H1 (cell line): ENCODE measurements around the gene ARHGAP15. TPM values are rescaled to one million over a fixed set of nuclear protein-coding genes. Genes with fewer than 3 reads are reported as not detected.

Experiments
- CTCF ChIA-PET: fragments of 300-600 bp; sonication (Branson Sonifier 250); formaldehyde crosslinking; loops from one replicate; lab custom pipeline; 2021; ENCODE audit not compliant: partially characterized antibody; lab: Charles Lee
- POLR2A ChIA-PET: fragments of 300-600 bp; sonication (Branson Sonifier 250); formaldehyde crosslinking; loops from one replicate; lab custom pipeline; 2021; ENCODE audit warnings: inconsistent platforms; ENCODE audit not compliant: partially characterized antibody; lab: Charles Lee
- DNase-seq, 2 experiments: peaks; one replicate each; pipeline versions ENCODE4 v3.0.0 to v3.0.0-alpha.2; 2010 to 2022; ENCODE audit warnings: low spot score in 2 of 2, low read depth in 1 of 2, mixed read lengths in 1 of 2
- FAIRE-seq: peaks from 2 replicates; lab custom pipeline; 2011; peaks lifted over from hg19 to GRCh38; lab: Jason Lieb, UNC
- H2AFZ ChIP-seq: 2 replicates; pipeline ENCODE4 v1.8.1; 2012; ENCODE audit warnings: low read length, inconsistent platforms
- H2AK5ac ChIP-seq: 2 replicates; pipeline ENCODE4 v1.6.1; 2013; ENCODE audit warnings: low read depth, low read length
- H2BK120ac ChIP-seq: replicated peaks from 2 replicates; pipeline ENCODE3; 2013; ENCODE audit warnings: low read depth, low read length, inconsistent platforms
- H2BK12ac ChIP-seq: 2 replicates; pipeline ENCODE4 v1.6.1; 2013; ENCODE audit warnings: low read depth, low read length
- H2BK15ac ChIP-seq: 2 replicates; pipeline ENCODE4 v1.6.1; 2013; ENCODE audit warnings: low read length
- H2BK20ac ChIP-seq: 2 replicates; pipeline ENCODE4 v1.6.1; 2013; ENCODE audit warnings: low read length
- H2BK5ac ChIP-seq: 2 replicates; pipeline ENCODE4 v1.6.1; 2013; ENCODE audit warnings: low read depth, low read length
- H3K14ac ChIP-seq: 2 replicates; pipeline ENCODE4 v1.6.1; 2013; ENCODE audit warnings: inconsistent platforms; ENCODE audit not compliant: insufficient read length
- H3K18ac ChIP-seq: 2 replicates; pipeline ENCODE4 v1.6.1; 2013; ENCODE audit warnings: low read length; ENCODE audit errors: extremely low read depth
- H3K23ac ChIP-seq: 2 replicates; pipeline ENCODE4 v1.6.1; 2013; ENCODE audit warnings: inconsistent platforms; ENCODE audit not compliant: insufficient read length
- H3K23me2 ChIP-seq: 2 replicates; pipeline ENCODE4 v1.6.1; 2013; ENCODE audit warnings: low read depth, low read length
- H3K27ac ChIP-seq: 2 replicates; pipeline ENCODE4 v1.6.1; 2011; ENCODE audit warnings: low read depth, low read length, inconsistent platforms
- H3K27me3 ChIP-seq, 4 experiments: replicated peaks in 1 of 4; 1 replicate in 1 of 4; 2 replicates in 3 of 4; pipeline versions ENCODE4 v1.6.1 to v1.8.1; 2011 to 2013; ENCODE audit warnings: low read length in 3 of 4, mild to moderate bottlenecking in 3 of 4, inconsistent platforms in 2 of 4, mixed read lengths in 2 of 4, moderate library complexity in 1 of 4; ENCODE audit not compliant: control insufficient read depth in 3 of 4, insufficient read depth in 3 of 4; ENCODE audit errors: extremely low read depth in 1 of 4
- H3K36me3 ChIP-seq, 4 experiments: 2 replicates each; pipeline versions ENCODE4 v1.6.1 to v1.8.1; 2011 to 2013; ENCODE audit warnings: mild to moderate bottlenecking in 4 of 4, low read length in 3 of 4, moderate library complexity in 2 of 4, control low read depth in 1 of 4, inconsistent platforms in 1 of 4; ENCODE audit not compliant: insufficient read depth in 4 of 4, control insufficient read depth in 2 of 4
- H3K4ac ChIP-seq: replicated peaks from 2 replicates; pipeline ENCODE3; 2013; ENCODE audit warnings: low read length, low read depth, mixed read lengths, inconsistent platforms; ENCODE audit not compliant: insufficient read length
- H3K4me1 ChIP-seq, 4 experiments: replicated peaks in 1 of 4; 1 replicate in 1 of 4; 2 replicates in 3 of 4; pipeline versions ENCODE4 v1.6.1 to v1.8.1; 2011 to 2013; ENCODE audit warnings: low read length in 3 of 4, inconsistent platforms in 2 of 4, mixed read lengths in 1 of 4; ENCODE audit not compliant: insufficient read depth in 4 of 4, control insufficient read depth in 3 of 4
- H3K4me2 ChIP-seq, 2 experiments: 2 replicates each; pipeline versions ENCODE4 v1.6.1 to v1.8.1; 2011 to 2013; ENCODE audit warnings: low read depth in 2 of 2, low read length in 2 of 2, control low read depth in 1 of 2, inconsistent platforms in 1 of 2, mild to moderate bottlenecking in 1 of 2; ENCODE audit not compliant: insufficient read depth in 1 of 2
- H3K4me3 ChIP-seq, 4 experiments: fragments of 200-600, 300-600 bp in 1 of 4; sonication (generic), shearing (Covaris generic), sonication (Bioruptor Twin) in 1 of 4; 2 replicates each; pipeline versions ENCODE4 v1.5.1 to v1.8.1; 2011 to 2016; ENCODE audit warnings: low read length in 4 of 4, low read depth in 3 of 4, control low read depth in 2 of 4, inconsistent platforms in 2 of 4, mild to moderate bottlenecking in 2 of 4, mixed read lengths in 1 of 4, moderate library complexity in 1 of 4; ENCODE audit not compliant: insufficient read depth in 2 of 4; ENCODE audit errors: extremely low read depth in 1 of 4
- H3K56ac ChIP-seq: replicated peaks from 2 replicates; pipeline ENCODE3; 2013; ENCODE audit warnings: low read depth, mild to moderate bottlenecking, mixed read lengths, low read length, inconsistent platforms; ENCODE audit not compliant: insufficient read length
- H3K79me1 ChIP-seq: 2 replicates; pipeline ENCODE4 v1.6.1; 2013; ENCODE audit warnings: low read depth, low read length, control low read depth
- H3K79me2 ChIP-seq, 2 experiments: 2 replicates each; pipeline versions ENCODE4 v1.6.1 to v1.8.1; 2012 to 2013; ENCODE audit warnings: low read length in 2 of 2, mild to moderate bottlenecking in 2 of 2, inconsistent platforms in 1 of 2; ENCODE audit not compliant: insufficient read depth in 2 of 2, control insufficient read depth in 1 of 2
- H3K9ac ChIP-seq, 4 experiments: replicated peaks in 1 of 4; 1 replicate in 1 of 4; 2 replicates in 3 of 4; pipeline versions ENCODE4 v1.6.1 to v1.8.1; 2011 to 2013; ENCODE audit warnings: low read depth in 3 of 4, low read length in 3 of 4, control low read depth in 2 of 4, mild to moderate bottlenecking in 2 of 4, moderate library complexity in 2 of 4, inconsistent platforms in 1 of 4; ENCODE audit errors: extremely low read depth in 1 of 4
- H3K9me3 ChIP-seq, 2 experiments: 2 replicates each; pipeline versions ENCODE4 v1.6.1 to v1.8.1; 2012 to 2013; ENCODE audit warnings: mild to moderate bottlenecking in 2 of 2, moderate library complexity in 2 of 2, control low read depth in 1 of 2, inconsistent platforms in 1 of 2, low read depth in 1 of 2, low read length in 1 of 2, mixed read lengths in 1 of 2; ENCODE audit not compliant: insufficient read depth in 2 of 2
- H4K20me1 ChIP-seq, 2 experiments: replicated peaks in 1 of 2; 2 replicates each; pipeline versions ENCODE3 to v1.8.1; 2011 to 2013; ENCODE audit warnings: inconsistent platforms in 2 of 2, low read length in 2 of 2, mild to moderate bottlenecking in 1 of 2; ENCODE audit not compliant: insufficient read depth in 2 of 2, control insufficient read depth in 1 of 2
- H4K5ac ChIP-seq: 2 replicates; pipeline ENCODE4 v1.6.1; 2013; ENCODE audit warnings: low read length, low read depth, mixed read lengths, inconsistent platforms; ENCODE audit not compliant: insufficient read length
- H4K8ac ChIP-seq: 2 replicates; pipeline ENCODE4 v1.8.0; 2013; ENCODE audit warnings: mild to moderate bottlenecking, moderate library complexity, low read length, inconsistent platforms; ENCODE audit not compliant: insufficient read depth; ENCODE audit errors: extremely low read depth
- H4K91ac ChIP-seq: replicated peaks from 2 replicates; pipeline ENCODE3; 2013; ENCODE audit warnings: low read length, mixed read lengths, inconsistent platforms; ENCODE audit not compliant: insufficient read length
- CHD2 ChIP-seq: IDR thresholded peaks from 2 replicates; pipeline ENCODE4 v1.6.1; 2012; ENCODE audit warnings: low read length, improper control_type of control experiment
- FOSL1 ChIP-seq: IDR thresholded peaks from 2 replicates; pipeline ENCODE4 v1.6.1; 2011; ENCODE audit warnings: mild to moderate bottlenecking, low read depth, low read length, moderate library complexity; ENCODE audit not compliant: insufficient read depth
- TCF12 ChIP-seq: IDR thresholded peaks from 2 replicates; pipeline ENCODE4 v1.6.1; 2011; ENCODE audit warnings: low read depth, mild to moderate bottlenecking, low read length
- WGBS, 2 experiments: shearing (Covaris generic) in 1 of 2; methylation state at CpG; one replicate each; pipeline versions ENCODE4 v1.1.6 to v1.1.7; 2013 to 2015; ENCODE audit warnings: low lambda C conversion rate in 2 of 2, mixed read lengths in 2 of 2, inconsistent platforms in 1 of 2, low coverage in 1 of 2, missing lambda C conversion rate in 1 of 2; ENCODE audit not compliant: insufficient replicate concordance in 2 of 2, insufficient coverage in 1 of 2, insufficient read length in 1 of 2; ENCODE audit errors: extremely low coverage in 1 of 2, missing lambda C conversion rate in 1 of 2; 5-methylcytosine and 5-hydroxymethylcytosine counted together
- polyA plus RNA-seq, 7 experiments: library from polyadenylated mRNA; depleted of rRNA in 3 of 7; stranded (reverse) in 5 of 7; unstranded in 2 of 7; fragments of >200 nt in 5 of 7; fragments of 200-250 nt in 2 of 7; gene quantifications; 1 replicate in 5 of 7; 2 replicates in 1 of 7; 4 replicates in 1 of 7; pipeline versions ENCODE4 v1.2.1 to v1.2.3, GENCODE V29; 2011 to 2013; ENCODE audit warnings: missing spikeins in 2 of 7, mixed read lengths in 2 of 7
- total RNA-seq: library from RNA; stranded (reverse); fragmentation: NEBNext Ultra II Directional; extraction: Animal tissue kit (Norgen Biotek cat#: 25700); gene quantifications from 2 replicates; pipeline ENCODE4 v1.2.1, GENCODE V29; 2021

The ARHGAP15 gene
- total and polyA plus RNA-seq, 2 of the 8 experiments (the other 6 are each of a cell fraction or from before 2014, with no cell fraction given) = not detected

DNA sequence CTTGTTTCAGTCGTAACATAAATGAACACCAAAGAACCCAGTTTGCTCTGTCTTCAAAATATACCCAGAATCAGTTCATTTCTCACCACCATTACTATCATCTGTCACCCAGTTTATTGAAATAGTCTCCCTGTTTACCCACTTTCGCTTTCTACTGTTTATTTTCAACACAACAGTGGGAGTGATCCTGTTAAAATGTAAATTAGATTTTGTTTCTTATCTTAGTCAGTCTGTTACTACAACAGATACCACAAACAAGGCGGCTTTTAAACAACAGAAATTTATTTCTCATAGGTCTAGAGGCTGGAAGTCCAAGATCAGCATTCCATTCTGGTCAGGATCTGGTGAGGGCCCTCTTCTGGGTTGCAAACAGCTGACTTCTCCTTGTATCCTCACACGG is 74.8 kb downstream of the ARHGAP15 start:
- Histone ChIP-seq H4K8ac (no peak overlapping the region), H3K4me2 (no peak overlapping the region), H3K23me2 (no peaks in the 10 kb centered on the region), H2AFZ (no peak overlapping the region), H2BK5ac (no peak overlapping the region), H4K91ac (no peak overlapping the region), H3K14ac (no peak overlapping the region), H2AK5ac (no peak overlapping the region), H3K4me1 (no peaks in the 10 kb centered on the region), H3K4me3 (no peak overlapping the region), H3K9ac (no peak overlapping the region), H3K79me1 (no peaks in the 10 kb centered on the region), H4K5ac (no peak overlapping the region), H4K20me1 (no peaks in the 10 kb centered on the region), H3K18ac (no peak overlapping the region), H2BK20ac (no peak overlapping the region), H2BK120ac (no peak overlapping the region), H3K4ac (no peak overlapping the region), H3K23ac (no peak overlapping the region), H3K56ac (no peak overlapping the region), H2BK12ac (no peak overlapping the region), H3K36me3 (no peaks in the 10 kb centered on the region), H3K27ac (no peak overlapping the region), H3K9me3 (no peaks in the 10 kb centered on the region), H3K27me3 (no peaks in the 10 kb centered on the region), H2BK15ac (no peak overlapping the region), H3K79me2 (no peaks in the 10 kb centered on the region)
- 90% methylated on average over 4 of the region's 4 CpGs; no CpG with 5 or more reads in 1 of the 2 experiments for WGBS, 2 experiments
- ChIA-PET CTCF (interaction anchor here (0.7 to 6.7 kb wide), 15 partner anchors 9 to 92 kb away, joined by 3 to 86 read pairs (median 5); no protein-coding TSS in a partner anchor), POLR2A (no interaction called here)
- no peak for FAIRE-seq
- no peak for DNase-seq
- TF ChIP-seq CHD2 (no peak), TCF12 (no peak), FOSL1 (no peak)
